Measurements from ENCODE around the gene CDK6. TPM values are rescaled to one million over a fixed set of nuclear protein-coding genes. Genes with fewer than 3 reads are reported as not detected.

CDK6 gene
- total and polyA plus RNA-seq, 10 of the 15 experiments (the other 5 are each of a cell fraction or from before 2014, with no cell fraction given): 8.0 to 118 (median 45.8) TPM

DNA sequence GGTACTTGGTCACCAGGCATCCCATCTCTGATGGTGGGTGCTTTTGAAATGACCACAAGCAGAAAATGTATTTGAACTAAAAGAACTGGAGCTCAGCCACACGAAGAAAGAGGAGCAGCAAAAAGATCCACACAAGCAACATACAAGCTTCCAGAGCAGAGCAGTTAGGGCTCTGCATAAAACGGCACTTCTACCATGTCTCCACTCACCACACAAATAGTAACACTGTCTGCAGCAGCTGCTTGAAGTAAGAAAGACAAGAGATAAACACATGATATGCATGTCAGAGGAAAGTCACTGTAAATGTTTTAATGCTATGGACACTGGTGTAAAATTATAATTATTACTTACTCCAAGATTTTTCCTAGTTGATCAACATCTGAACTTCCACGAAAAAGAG is 213.7 kb downstream of the CDK6 start:
- intact Hi-C loops (cut with micrococcal nuclease; ENCODE audit: unreplicated experiment): loop anchor here (5.0 kb wide), 2 partner anchors 40 to 260 kb away; no protein-coding TSS in a partner anchor
- H3K9me3 ChIP-seq (replicated peaks; ENCODE audit: control insufficient read depth, insufficient read depth, low read length): peaks cover 7% of the 10 kb centered on the region; the same call in 1 of the 3 replicates
- ATAC-seq (peak; percentile 10), DNase-seq (ENCODE audit: low read depth, low spot score) (no peak), FAIRE-seq (no peak)
- RAD21 ChIA-PET (ENCODE audit: unreplicated experiment): interaction anchor here (0.8 to 7.1 kb wide), 7 partner anchors 9 to 210 kb away, joined by 3 to 78 read pairs (median 13); partner anchors contain the start of gene CDK6
- no TSS peak for BruUV-seq (replicated peaks)
- POLR2A ChIA-PET: interaction anchor here (0.5 kb wide), 1 partner anchor 156 kb away, joined by 3 read pairs; no protein-coding TSS in a partner anchor
- H3K36me3 ChIP-seq (ENCODE audit: control insufficient read depth in 2 of 2, insufficient read depth in 2 of 2, low read length in 1 of 2): peaks cover 7 to 9% of the 10 kb centered on the region in 2 experiments; a peak in 2 of 4 replicates
- in situ Hi-C loops (cut with MboI): loop anchor here (5.0 kb wide), 2 partner anchors 210 to 430 kb away; no protein-coding TSS in a partner anchor
- H3K4me3 ChIP-seq: no peak overlapping the region; the same call in 1 of the 2 replicates
- H3K27me3 ChIP-seq (replicated peaks in 1 of 2; ENCODE audit: control insufficient read depth in 2 of 2, insufficient read depth in 2 of 2, low read length in 1 of 2): no peaks in the 10 kb centered on the region
- TF ChIP-seq, protein P1, sequence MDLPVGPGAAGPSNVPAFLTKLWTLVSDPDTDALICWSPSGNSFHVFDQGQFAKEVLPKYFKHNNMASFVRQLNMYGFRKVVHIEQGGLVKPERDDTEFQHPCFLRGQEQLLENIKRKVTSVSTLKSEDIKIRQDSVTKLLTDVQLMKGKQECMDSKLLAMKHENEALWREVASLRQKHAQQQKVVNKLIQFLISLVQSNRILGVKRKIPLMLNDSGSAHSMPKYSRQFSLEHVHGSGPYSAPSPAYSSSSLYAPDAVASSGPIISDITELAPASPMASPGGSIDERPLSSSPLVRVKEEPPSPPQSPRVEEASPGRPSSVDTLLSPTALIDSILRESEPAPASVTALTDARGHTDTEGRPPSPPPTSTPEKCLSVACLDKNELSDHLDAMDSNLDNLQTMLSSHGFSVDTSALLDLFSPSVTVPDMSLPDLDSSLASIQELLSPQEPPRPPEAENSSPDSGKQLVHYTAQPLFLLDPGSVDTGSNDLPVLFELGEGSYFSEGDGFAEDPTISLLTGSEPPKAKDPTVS (IDR thresholded peaks at IDR 0.05; ENCODE audit: low read depth, low read length): no peak
- no peak for TF ChIP-seq KAT2A (conservative IDR thresholded peaks at IDR 0.05; ENCODE audit: control insufficient read depth, low read depth, low read length)
- TF ChIP-seq CEBPB (IDR thresholded peaks at IDR 0.05; ENCODE audit: borderline replicate concordance in 1 of 2, low read depth in 2 of 2, low read length in 2 of 2): no peak
- TF ChIP-seq RB1 (IDR thresholded peaks at IDR 0.05; ENCODE audit: borderline replicate concordance): no peak
- no peak for TF ChIP-seq EED (IDR thresholded peaks at IDR 0.05; ENCODE audit: low read depth)
- TF ChIP-seq, protein P2, sequence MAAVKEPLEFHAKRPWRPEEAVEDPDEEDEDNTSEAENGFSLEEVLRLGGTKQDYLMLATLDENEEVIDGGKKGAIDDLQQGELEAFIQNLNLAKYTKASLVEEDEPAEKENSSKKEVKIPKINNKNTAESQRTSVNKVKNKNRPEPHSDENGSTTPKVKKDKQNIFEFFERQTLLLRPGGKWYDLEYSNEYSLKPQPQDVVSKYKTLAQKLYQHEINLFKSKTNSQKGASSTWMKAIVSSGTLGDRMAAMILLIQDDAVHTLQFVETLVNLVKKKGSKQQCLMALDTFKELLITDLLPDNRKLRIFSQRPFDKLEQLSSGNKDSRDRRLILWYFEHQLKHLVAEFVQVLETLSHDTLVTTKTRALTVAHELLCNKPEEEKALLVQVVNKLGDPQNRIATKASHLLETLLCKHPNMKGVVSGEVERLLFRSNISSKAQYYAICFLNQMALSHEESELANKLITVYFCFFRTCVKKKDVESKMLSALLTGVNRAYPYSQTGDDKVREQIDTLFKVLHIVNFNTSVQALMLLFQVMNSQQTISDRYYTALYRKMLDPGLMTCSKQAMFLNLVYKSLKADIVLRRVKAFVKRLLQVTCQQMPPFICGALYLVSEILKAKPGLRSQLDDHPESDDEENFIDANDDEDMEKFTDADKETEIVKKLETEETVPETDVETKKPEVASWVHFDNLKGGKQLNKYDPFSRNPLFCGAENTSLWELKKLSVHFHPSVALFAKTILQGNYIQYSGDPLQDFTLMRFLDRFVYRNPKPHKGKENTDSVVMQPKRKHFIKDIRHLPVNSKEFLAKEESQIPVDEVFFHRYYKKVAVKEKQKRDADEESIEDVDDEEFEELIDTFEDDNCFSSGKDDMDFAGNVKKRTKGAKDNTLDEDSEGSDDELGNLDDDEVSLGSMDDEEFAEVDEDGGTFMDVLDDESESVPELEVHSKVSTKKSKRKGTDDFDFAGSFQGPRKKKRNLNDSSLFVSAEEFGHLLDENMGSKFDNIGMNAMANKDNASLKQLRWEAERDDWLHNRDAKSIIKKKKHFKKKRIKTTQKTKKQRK (IDR thresholded peaks at IDR 0.05; ENCODE audit: low read depth, low read length): no peak
- TF ChIP-seq JUNB (IDR thresholded peaks at IDR 0.05): no peak
- TF ChIP-seq, protein P3, sequence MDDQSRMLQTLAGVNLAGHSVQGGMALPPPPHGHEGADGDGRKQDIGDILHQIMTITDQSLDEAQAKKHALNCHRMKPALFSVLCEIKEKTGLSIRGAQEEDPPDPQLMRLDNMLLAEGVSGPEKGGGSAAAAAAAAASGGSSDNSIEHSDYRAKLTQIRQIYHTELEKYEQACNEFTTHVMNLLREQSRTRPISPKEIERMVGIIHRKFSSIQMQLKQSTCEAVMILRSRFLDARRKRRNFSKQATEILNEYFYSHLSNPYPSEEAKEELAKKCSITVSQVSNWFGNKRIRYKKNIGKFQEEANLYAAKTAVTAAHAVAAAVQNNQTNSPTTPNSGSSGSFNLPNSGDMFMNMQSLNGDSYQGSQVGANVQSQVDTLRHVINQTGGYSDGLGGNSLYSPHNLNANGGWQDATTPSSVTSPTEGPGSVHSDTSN (IDR thresholded peaks at IDR 0.05; ENCODE audit: insufficient replicate concordance, low read depth, low read length): no peak
- TF ChIP-seq POU2F2 (IDR thresholded peaks at IDR 0.05; ENCODE audit: borderline replicate concordance, low read depth, low read length): no peak
- no peak for TF ChIP-seq SMAD5 (IDR thresholded peaks at IDR 0.05; ENCODE audit: low read depth)
- H3K4me1 ChIP-seq (ENCODE audit: control insufficient read depth, insufficient read depth, low read length): peaks cover 16% of the 10 kb centered on the region
- H3K27ac ChIP-seq (ENCODE audit: control insufficient read depth, insufficient read depth): peak overlapping the region; percentile 75
- H3K9ac ChIP-seq (ENCODE audit: control insufficient read depth, insufficient read depth, low read length): no peak overlapping the region
- peaks cover 2% of the 10 kb centered on the region for H3K79me2 ChIP-seq (ENCODE audit: control insufficient read depth, insufficient read depth, low read length)
- H4K20me1 ChIP-seq (ENCODE audit: control insufficient read depth, insufficient read depth): no peaks in the 10 kb centered on the region
- CTCF ChIA-PET: interaction anchor here (0.7 to 4.8 kb wide), 9 partner anchors 8 to 607 kb away, joined by 3 to 58 read pairs (median 10); no protein-coding TSS in a partner anchor
- peak overlapping the region; percentile 61 for H3K4me2 ChIP-seq (ENCODE audit: control insufficient read depth, insufficient read depth)
- SMC1A ChIA-PET (ENCODE audit: uncharacterized antibody, unreplicated experiment): interaction anchor here (0.9 to 5.4 kb wide), 13 partner anchors 9 to 426 kb away, joined by 3 to 44 read pairs (median 18); partner anchors contain the start of gene CDK6
- WGBS (ENCODE audit: insufficient coverage, insufficient replicate concordance, low lambda C conversion rate, missing lambda C conversion rate): 90% methylated on average over 3 of the region's 3 CpGs
- no peak overlapping the region for H2AFZ ChIP-seq (ENCODE audit: control insufficient read depth, low read depth, low read length)

Measured in GM12878 (cell line).